ENCODE results near the gene KSR2.

KSR2 gene

DNA sequence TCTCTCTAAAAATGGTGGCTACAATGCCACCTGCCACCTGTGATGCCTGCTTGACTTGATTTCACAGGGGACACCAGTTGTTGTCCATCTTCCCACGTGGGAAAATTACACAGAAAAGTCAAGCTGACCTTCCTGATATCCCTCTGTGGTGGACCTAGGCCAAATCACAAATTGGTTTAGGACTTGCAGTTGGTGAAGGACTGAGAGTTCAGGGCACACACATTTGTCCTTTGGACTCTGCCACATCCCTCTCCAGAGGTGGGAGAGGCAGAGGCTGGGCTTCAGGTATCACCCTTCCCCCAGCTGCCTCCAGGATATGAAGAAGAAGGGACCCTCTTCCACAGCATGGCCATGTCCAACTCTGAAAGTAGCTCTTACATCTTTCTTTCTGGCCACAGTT, 551.8 kb downstream of the KSR2 start:
- no peak for DNase-seq (ENCODE audit: low read depth in 2 of 2)
- H3K4me3 ChIP-seq (replicated peaks in 1 of 2; ENCODE audit: low read depth in 2 of 2, low read length in 2 of 2) = no peak overlapping the region
- TF ChIP-seq, protein P1, sequence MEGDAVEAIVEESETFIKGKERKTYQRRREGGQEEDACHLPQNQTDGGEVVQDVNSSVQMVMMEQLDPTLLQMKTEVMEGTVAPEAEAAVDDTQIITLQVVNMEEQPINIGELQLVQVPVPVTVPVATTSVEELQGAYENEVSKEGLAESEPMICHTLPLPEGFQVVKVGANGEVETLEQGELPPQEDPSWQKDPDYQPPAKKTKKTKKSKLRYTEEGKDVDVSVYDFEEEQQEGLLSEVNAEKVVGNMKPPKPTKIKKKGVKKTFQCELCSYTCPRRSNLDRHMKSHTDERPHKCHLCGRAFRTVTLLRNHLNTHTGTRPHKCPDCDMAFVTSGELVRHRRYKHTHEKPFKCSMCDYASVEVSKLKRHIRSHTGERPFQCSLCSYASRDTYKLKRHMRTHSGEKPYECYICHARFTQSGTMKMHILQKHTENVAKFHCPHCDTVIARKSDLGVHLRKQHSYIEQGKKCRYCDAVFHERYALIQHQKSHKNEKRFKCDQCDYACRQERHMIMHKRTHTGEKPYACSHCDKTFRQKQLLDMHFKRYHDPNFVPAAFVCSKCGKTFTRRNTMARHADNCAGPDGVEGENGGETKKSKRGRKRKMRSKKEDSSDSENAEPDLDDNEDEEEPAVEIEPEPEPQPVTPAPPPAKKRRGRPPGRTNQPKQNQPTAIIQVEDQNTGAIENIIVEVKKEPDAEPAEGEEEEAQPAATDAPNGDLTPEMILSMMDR (IDR thresholded peaks at IDR 0.05; ENCODE audit: low read depth, low read length) = no peak

- no peak overlapping the region for H3K4me3 ChIP-seq (replicated peaks in 1 of 2; ENCODE audit: low read depth in 2 of 2, low read length in 2 of 2)
- DNase-seq (ENCODE audit: low read depth in 2 of 2) = no peak
- TF ChIP-seq, protein P1 (IDR thresholded peaks at IDR 0.05; ENCODE audit: low read depth, low read length) = no peak
Measured at GRCh38 chr12:117412465-117413188, 556.2 kb downstream of the KSR2 start.

DNA sequence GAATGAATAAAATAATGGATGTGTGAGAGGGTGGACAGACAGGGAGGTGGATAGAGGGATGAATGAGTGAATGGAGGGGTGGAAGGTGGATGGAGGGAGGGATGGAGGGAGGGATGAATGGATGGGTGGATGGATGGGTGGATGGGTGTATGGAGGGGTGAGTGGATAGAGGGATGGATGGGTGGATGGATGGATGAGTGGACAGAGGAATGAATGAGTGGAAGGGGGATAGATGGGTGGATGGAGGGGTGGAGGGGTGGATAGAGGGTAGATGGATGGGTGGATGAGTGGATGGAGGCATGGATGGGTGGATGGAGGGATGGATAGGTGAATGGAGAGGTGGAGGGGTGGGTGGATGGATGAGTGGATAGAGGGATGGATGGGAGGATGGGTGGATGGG, 559.5 kb downstream of the KSR2 start:
- no peak overlapping the region for H3K4me3 ChIP-seq (replicated peaks in 1 of 2; ENCODE audit: low read depth in 2 of 2, low read length in 2 of 2)
- TF ChIP-seq, protein P1 (IDR thresholded peaks at IDR 0.05; ENCODE audit: low read depth, low read length) = no peak
- DNase-seq (ENCODE audit: low read depth in 2 of 2) = no peak

DNA sequence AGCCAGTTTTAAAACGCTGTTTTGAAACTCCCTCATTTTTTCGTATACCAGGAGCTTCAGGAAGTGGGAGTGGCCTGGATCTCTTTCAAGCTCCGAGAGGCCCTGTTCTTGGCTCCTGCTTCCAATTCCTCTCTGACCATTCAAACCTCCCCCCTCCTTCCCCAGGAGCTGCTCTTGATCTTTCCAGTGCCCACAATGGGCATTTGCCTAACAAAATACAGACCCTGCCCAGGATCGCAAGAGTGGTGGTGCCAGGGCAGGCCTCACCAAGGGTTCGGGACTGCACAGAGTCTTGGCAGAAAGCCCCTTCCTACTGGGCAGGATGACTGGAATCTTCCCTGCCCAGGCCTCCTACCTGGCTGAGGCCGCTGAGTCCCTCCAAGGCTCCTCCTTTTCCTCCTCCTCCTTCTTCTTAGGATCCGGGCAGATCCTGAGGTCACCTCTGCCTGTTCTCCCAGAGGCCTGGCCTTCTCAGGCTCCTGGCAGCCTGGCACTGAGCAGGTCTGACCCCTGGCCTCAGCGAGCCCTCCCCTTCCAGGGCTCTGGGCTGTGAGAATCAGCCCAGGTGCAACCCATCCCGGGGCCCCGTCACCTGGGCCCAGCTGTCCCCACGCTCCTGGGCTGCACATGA, 560.5 kb downstream of the KSR2 start:
- DNase-seq (ENCODE audit: low read depth in 2 of 2) = peak; percentile 14 to 22
- TF ChIP-seq, protein P1 (IDR thresholded peaks at IDR 0.05; ENCODE audit: low read depth, low read length) = no peak
- H3K4me3 ChIP-seq (replicated peaks in 1 of 2; ENCODE audit: low read depth in 2 of 2, low read length in 2 of 2) = no peak overlapping the region

GRCh38 chr12:117404940-117405339, 563.9 kb downstream of the KSR2 start:
- DNase-seq (ENCODE audit: low read depth in 2 of 2) = no peak
- H3K4me3 ChIP-seq (replicated peaks in 1 of 2; ENCODE audit: low read depth in 2 of 2, low read length in 2 of 2) = no peak overlapping the region
- TF ChIP-seq, protein P1 (IDR thresholded peaks at IDR 0.05; ENCODE audit: low read depth, low read length) = no peak

DNA sequence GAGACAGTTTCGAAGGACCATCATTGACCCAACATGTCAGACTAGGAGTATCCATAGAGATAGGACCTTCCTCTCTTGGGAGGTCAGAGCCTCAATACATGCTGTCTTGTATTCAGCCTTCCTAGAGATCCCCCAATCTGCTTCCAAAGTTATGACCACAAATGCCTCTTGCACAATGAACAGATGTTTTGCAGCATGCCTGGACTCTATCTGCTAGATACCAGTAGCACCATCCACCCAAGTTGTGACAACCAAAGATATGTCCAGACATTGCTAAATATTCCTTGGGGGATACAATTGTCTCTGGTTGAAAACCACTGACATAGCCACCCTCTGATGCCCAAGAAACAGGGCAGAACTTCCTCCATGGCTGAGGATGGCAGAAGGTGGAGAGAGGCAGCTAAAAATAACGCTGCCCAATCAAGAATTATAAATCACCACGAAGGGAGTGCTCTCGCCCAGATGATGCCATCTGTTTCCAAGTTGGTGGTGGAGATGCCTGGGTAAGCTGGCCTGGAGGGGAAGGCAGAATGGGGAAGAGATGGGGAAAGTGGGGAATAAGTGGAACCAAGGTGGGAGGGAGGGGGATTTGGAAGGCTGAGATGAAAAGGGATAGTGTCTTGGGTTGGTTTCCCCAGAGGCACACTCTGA, 564.5 kb downstream of the KSR2 start:
- TF ChIP-seq, protein P1 (IDR thresholded peaks at IDR 0.05; ENCODE audit: low read depth, low read length) = no peak
- no peak for DNase-seq (ENCODE audit: low read depth in 2 of 2)
- no peak overlapping the region for H3K4me3 ChIP-seq (replicated peaks in 1 of 2; ENCODE audit: low read depth in 2 of 2, low read length in 2 of 2)
